BLaER1 treated with 17β-estradiol and CSF1 and Interleukin-3, amounts not matched to agents 10 nM and 100 nM (cell line): ENCODE results near the gene PCED1B.
A peak's percentile ranks its signal among the peaks of the same experiment; 100 is the strongest.
"Not testable (repeated sequence)": the region's sequence is repeated elsewhere in the genome, so short reads cannot be mapped to it uniquely, and the experiment has no call there.

Experiments
- H3K27ac ChIP-seq, 11 experiments: shearing (Covaris generic); formaldehyde crosslinking; 2 replicates each; pipeline ENCODE4 v1.8.1; 2022
- H3K27me3 ChIP-seq, 11 experiments: shearing (Covaris generic); formaldehyde crosslinking; 2 replicates each; pipeline ENCODE4 v1.8.1; 2022
- H3K36me3 ChIP-seq, 11 experiments: shearing (Covaris generic); formaldehyde crosslinking; 2 replicates each; pipeline ENCODE4 v1.8.1; 2022
- H3K4me1 ChIP-seq, 10 experiments: shearing (Covaris generic); formaldehyde crosslinking; 2 replicates each; pipeline ENCODE4 v1.8.1; 2022
- H3K4me2 ChIP-seq, 11 experiments: shearing (Covaris generic); formaldehyde crosslinking; 2 replicates each; pipeline ENCODE4 v1.8.1; 2022
- H3K4me3 ChIP-seq, 10 experiments: shearing (Covaris generic); formaldehyde crosslinking; 2 replicates each; pipeline ENCODE4 v1.8.1; 2022
- H3K9ac ChIP-seq, 11 experiments: shearing (Covaris generic); formaldehyde crosslinking; 2 replicates each; pipeline ENCODE4 v1.8.1; 2022
- H3K9me3 ChIP-seq, 11 experiments: shearing (Covaris generic); formaldehyde crosslinking; replicated peaks in 1 of 11; 2 replicates each; pipeline ENCODE4 v1.8.1; 2022
- H4K20me1 ChIP-seq, 11 experiments: shearing (Covaris generic); formaldehyde crosslinking; 2 replicates each; pipeline ENCODE4 v1.8.1; 2022
- Cebpa-rat ChIP-seq, 11 experiments: shearing (Covaris generic); IDR thresholded peaks; 2 replicates each; pipeline ENCODE4 v1.8.1; 2022

The PCED1B gene

GRCh38 chr12:47194501-47194900 is 115.1 kb downstream of the PCED1B start:
- Histone ChIP-seq H3K9me3 (no peaks in the 10 kb centered on the region), H3K36me3 (no peaks in the 10 kb centered on the region), H4K20me1 (no peaks in the 10 kb centered on the region), H3K4me2 (peak overlapping the region in 3 of 11 experiments; percentile 36 to 53 (median 44); a peak in 4 of 22 replicates), H3K4me3 (no peak overlapping the region), H3K9ac (no peak overlapping the region), H3K27me3 (no peaks in the 10 kb centered on the region), H3K4me1 (peaks cover 0 to 37% (median 17%) of the 10 kb centered on the region in 10 experiments; a peak in 14 of 20 replicates), H3K27ac (no peak overlapping the region)
- TF ChIP-seq Cebpa-rat (IDR thresholded peaks at IDR 0.05), result no peak

- Histone ChIP-seq H3K27ac (no peak overlapping the region), H3K9me3 (peaks cover 0 to 15% (median 8%) of the 10 kb centered on the region in 11 experiments; a peak in 11 of 22 replicates), H3K4me1 (peaks cover 0 to 4% (median 0%) of the 10 kb centered on the region in 10 experiments; a peak in 5 of 20 replicates), H3K36me3 (peaks cover 8 to 24% (median 18%) of the 10 kb centered on the region in 11 experiments), H4K20me1 (no peaks in the 10 kb centered on the region), H3K4me3 (no peak overlapping the region), H3K27me3 (no peaks in the 10 kb centered on the region), H3K4me2 (no peak overlapping the region), H3K9ac (no peak overlapping the region)
- TF ChIP-seq Cebpa-rat (IDR thresholded peaks at IDR 0.05), result no peak
Measured at GRCh38 chr12:47200446-47200845, 121.0 kb downstream of the PCED1B start.

- H3K36me3 ChIP-seq, result peaks cover 15 to 32% (median 26%) of the 10 kb centered on the region in 11 experiments
Measured at GRCh38 chr12:47201190-47201589, 121.8 kb downstream of the PCED1B start.

GRCh38 chr12:47202176-47202575 is 122.8 kb downstream of the PCED1B start:
- Histone ChIP-seq H3K27me3 (no peaks in the 10 kb centered on the region), H3K4me1 (peaks cover 16 to 21% (median 17%) of the 10 kb centered on the region in 10 experiments), H3K9me3 (peaks cover 0 to 19% (median 12%) of the 10 kb centered on the region in 11 experiments; a peak in 14 of 22 replicates), H3K36me3 (peaks cover 17 to 36% (median 32%) of the 10 kb centered on the region in 11 experiments), H3K27ac (no peak overlapping the region), H3K4me3 (no peak overlapping the region), H4K20me1 (no peaks in the 10 kb centered on the region), H3K4me2 (no peak overlapping the region), H3K9ac (no peak overlapping the region)
- TF ChIP-seq Cebpa-rat (IDR thresholded peaks at IDR 0.05), result no peak

More at GRCh38 chr12:47201190-47201589, 121.8 kb downstream of the PCED1B start:
- Histone ChIP-seq H3K9me3 (peaks cover 0 to 19% (median 12%) of the 10 kb centered on the region in 11 experiments; a peak in 14 of 22 replicates), H3K4me1 (peaks cover 6 to 11% (median 7%) of the 10 kb centered on the region in 10 experiments)
- not testable (repeated sequence) for H3K4me3 ChIP-seq, H3K4me2 ChIP-seq, H3K27me3 ChIP-seq, H3K27ac ChIP-seq, H3K9ac ChIP-seq, H4K20me1 ChIP-seq

GRCh38 chr12:47205532-47206449 is 126.4 kb downstream of the PCED1B start:
- no peaks in the 10 kb centered on the region for H3K27me3 ChIP-seq
- peaks cover 0 to 19% (median 12%) of the 10 kb centered on the region in 11 experiments; a peak in 14 of 22 replicates for H3K9me3 ChIP-seq
- H3K4me2 ChIP-seq, result peak overlapping the region; percentile 82 to 96 (median 90)
- peak overlapping the region in 4 of 11 experiments; percentile 70 to 78 (median 78); a peak in 5 of 22 replicates for H3K9ac ChIP-seq
- no peak overlapping the region for H3K4me3 ChIP-seq
- H3K4me1 ChIP-seq, result peaks cover 47 to 57% (median 53%) of the 10 kb centered on the region in 10 experiments
- peak overlapping the region in 9 of 11 experiments; percentile 75 to 90 (median 83); a peak in 18 of 22 replicates for H3K27ac ChIP-seq
- H3K36me3 ChIP-seq, result peaks cover 28 to 61% (median 55%) of the 10 kb centered on the region in 11 experiments
- TF ChIP-seq Cebpa-rat (IDR thresholded peaks at IDR 0.05), result no peak
- H4K20me1 ChIP-seq, result no peaks in the 10 kb centered on the region

- no peaks in the 10 kb centered on the region for H3K27me3 ChIP-seq
- peaks cover 0 to 19% (median 12%) of the 10 kb centered on the region in 11 experiments; a peak in 14 of 22 replicates for H3K9me3 ChIP-seq
- H3K4me3 ChIP-seq, result peak overlapping the region in 5 of 10 experiments; percentile 3 to 42 (median 30); a peak in 7 of 20 replicates
- peak overlapping the region; percentile 45 to 78 (median 65); a peak in 18 of 22 replicates for H3K9ac ChIP-seq
- no peaks in the 10 kb centered on the region for H4K20me1 ChIP-seq
- H3K4me1 ChIP-seq, result peaks cover 50 to 63% (median 59%) of the 10 kb centered on the region in 10 experiments
- no peak for TF ChIP-seq Cebpa-rat (IDR thresholded peaks at IDR 0.05)
- H3K36me3 ChIP-seq, result peaks cover 28 to 66% (median 55%) of the 10 kb centered on the region in 11 experiments
- peak overlapping the region; percentile 82 to 96 (median 90) for H3K4me2 ChIP-seq
- H3K27ac ChIP-seq, result peak overlapping the region; percentile 63 to 90 (median 79); a peak in 21 of 22 replicates
Measured at GRCh38 chr12:47206450-47207339, 127.3 kb downstream of the PCED1B start.

GRCh38 chr12:47207340-47207717 is 127.9 kb downstream of the PCED1B start:
- Histone ChIP-seq H4K20me1 (no peaks in the 10 kb centered on the region), H3K27ac (peak overlapping the region; percentile 63 to 90 (median 79); a peak in 21 of 22 replicates), H3K9me3 (peaks cover 0 to 19% (median 12%) of the 10 kb centered on the region in 11 experiments; a peak in 14 of 22 replicates), H3K27me3 (no peaks in the 10 kb centered on the region), H3K4me2 (peak overlapping the region; percentile 82 to 96 (median 90)), H3K4me1 (peaks cover 50 to 68% (median 62%) of the 10 kb centered on the region in 10 experiments), H3K36me3 (peaks cover 28 to 66% (median 55%) of the 10 kb centered on the region in 11 experiments), H3K4me3 (peak overlapping the region in 6 of 10 experiments; percentile 2 to 42 (median 28); a peak in 5 of 20 replicates), H3K9ac (peak overlapping the region; percentile 45 to 78 (median 65); a peak in 20 of 22 replicates)
- no peak for TF ChIP-seq Cebpa-rat (IDR thresholded peaks at IDR 0.05)

GRCh38 chr12:47207829-47208248 is 128.4 kb downstream of the PCED1B start:
- Histone ChIP-seq H3K27me3 (no peaks in the 10 kb centered on the region), H3K4me1 (peaks cover 50 to 73% (median 66%) of the 10 kb centered on the region in 10 experiments), H3K9ac (peak overlapping the region; percentile 52 to 78 (median 65); a peak in 21 of 22 replicates), H3K4me2 (peak overlapping the region; percentile 82 to 96 (median 90)), H3K4me3 (peak overlapping the region in 7 of 10 experiments; percentile 2 to 46 (median 22); a peak in 11 of 20 replicates), H3K9me3 (peaks cover 0 to 19% (median 12%) of the 10 kb centered on the region in 11 experiments; a peak in 14 of 22 replicates), H4K20me1 (no peaks in the 10 kb centered on the region), H3K36me3 (peaks cover 28 to 66% (median 55%) of the 10 kb centered on the region in 11 experiments), H3K27ac (peak overlapping the region; percentile 63 to 90 (median 79); a peak in 21 of 22 replicates)
- no peak for TF ChIP-seq Cebpa-rat (IDR thresholded peaks at IDR 0.05)
